ENCODE measurements around the gene FBXO39.

- TF ChIP-seq EP300 (conservative IDR thresholded peaks at IDR 0.05; ENCODE audit: poor library complexity, severe bottlenecking) (no peak), RAD21 (conservative IDR thresholded peaks at IDR 0.05) (no peak), POLR2AphosphoS5 (IDR thresholded peaks at IDR 0.05) (no peak)
- TF ChIP-seq, protein P1, sequence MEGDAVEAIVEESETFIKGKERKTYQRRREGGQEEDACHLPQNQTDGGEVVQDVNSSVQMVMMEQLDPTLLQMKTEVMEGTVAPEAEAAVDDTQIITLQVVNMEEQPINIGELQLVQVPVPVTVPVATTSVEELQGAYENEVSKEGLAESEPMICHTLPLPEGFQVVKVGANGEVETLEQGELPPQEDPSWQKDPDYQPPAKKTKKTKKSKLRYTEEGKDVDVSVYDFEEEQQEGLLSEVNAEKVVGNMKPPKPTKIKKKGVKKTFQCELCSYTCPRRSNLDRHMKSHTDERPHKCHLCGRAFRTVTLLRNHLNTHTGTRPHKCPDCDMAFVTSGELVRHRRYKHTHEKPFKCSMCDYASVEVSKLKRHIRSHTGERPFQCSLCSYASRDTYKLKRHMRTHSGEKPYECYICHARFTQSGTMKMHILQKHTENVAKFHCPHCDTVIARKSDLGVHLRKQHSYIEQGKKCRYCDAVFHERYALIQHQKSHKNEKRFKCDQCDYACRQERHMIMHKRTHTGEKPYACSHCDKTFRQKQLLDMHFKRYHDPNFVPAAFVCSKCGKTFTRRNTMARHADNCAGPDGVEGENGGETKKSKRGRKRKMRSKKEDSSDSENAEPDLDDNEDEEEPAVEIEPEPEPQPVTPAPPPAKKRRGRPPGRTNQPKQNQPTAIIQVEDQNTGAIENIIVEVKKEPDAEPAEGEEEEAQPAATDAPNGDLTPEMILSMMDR (IDR thresholded peaks at IDR 0.05; ENCODE audit: poor library complexity, severe bottlenecking) = no peak
These were observed at the start of gene FBXO39 for GRCh38 chr17:6775871-6776405.

All from neural cell (in vitro differentiated cells).